GM21360 (cell line): ENCODE data around the gene SCCPDH.
"Not testable (repeated sequence)": the region's sequence is repeated elsewhere in the genome, so short reads cannot be mapped to it uniquely, and the experiment has no call there.

Experiments used
- ATAC-seq: cut with Tn5 transposase; IDR thresholded peaks from one replicate; pipeline ENCODE4 v1.9.1; 2021; ENCODE audit warnings: mild to moderate bottlenecking, moderate library complexity; ENCODE audit not compliant: unreplicated experiment

Gene SCCPDH

GRCh38 chr1:246797597-246797996, 73.4 kb downstream of the SCCPDH start:
- no peak for ATAC-seq

DNA sequence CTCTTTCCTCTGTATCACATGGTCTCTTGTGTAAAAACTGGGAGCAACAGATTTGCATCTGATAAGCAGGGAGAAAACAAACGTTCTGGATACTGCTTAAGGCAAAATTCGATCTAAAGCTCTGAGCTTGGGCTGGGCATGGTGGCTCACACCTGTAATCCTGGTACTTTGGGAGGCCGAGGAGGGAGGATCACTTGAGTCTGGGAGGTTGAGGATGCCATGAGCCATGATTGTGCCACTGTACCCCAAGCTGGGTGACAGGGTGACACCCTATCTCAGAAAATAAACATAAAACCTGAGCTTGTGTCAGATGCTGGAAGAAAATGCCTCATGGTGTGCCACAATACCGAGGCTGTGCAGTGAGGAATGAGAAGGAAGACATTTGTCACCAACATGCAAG, 73.9 kb downstream of the SCCPDH start:
- ATAC-seq: no peak

DNA sequence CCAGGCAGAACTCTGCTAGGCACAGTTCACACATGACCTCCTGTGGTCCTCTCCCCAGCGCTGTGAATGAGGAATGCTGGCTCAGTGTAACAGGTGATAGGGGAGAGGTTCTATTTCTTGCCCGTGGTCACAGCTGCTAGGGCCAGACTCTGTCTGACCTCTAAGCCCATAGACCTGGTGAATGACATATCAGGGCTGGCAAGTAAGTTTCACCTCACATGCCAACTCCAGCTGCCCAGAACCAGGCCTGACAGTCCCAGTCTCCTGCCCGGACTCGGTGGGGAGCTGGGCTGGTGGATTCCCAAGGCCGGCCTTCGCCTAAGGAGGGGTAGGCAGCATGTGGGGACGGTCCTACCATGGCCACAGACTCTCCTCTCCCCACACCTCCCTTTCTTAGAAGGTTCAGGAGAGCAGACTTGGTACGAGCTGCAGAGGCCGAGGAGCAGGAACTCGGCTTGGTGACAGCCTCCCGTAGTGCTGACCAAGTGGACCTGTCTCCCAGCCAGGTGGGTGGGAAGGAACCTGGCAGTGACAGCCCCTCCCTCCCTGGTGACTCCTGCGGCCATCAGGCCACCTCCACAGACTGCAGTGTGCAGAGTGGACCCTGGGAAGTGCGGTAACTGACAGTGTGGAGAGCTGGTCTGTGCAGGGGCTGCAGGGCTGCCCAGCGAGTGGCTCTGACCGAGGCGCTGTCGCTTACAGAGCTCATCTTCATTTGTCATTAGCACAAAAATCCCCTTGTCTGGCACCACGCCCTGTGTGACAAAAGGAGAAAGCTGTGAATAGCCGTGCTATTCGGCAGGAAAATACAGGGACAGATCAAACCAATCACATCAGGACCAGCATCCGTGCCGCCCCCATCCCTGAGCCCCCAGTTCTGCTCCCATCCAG, 74.6 kb downstream of the SCCPDH start:
- no peak for ATAC-seq

DNA sequence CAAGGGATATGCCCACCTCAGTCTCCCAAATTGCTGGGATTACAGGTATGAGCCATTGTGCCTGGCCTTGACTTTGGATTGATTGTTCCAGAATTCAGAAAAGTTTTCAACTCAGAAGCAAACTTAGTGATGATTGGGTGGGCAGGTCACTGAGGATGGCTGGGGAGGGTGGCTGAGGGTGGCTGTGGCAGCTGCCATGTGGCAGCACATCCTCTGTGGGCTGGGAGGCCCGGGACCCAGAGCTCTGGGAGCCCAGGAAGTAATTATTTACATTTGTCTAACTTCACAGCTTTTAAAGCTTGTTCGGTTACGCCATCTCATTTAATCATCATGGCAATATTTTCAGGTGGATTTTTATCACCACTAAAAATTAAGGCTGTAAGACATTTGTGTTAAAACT, 76.1 kb downstream of the SCCPDH start:
- no peak for ATAC-seq

DNA sequence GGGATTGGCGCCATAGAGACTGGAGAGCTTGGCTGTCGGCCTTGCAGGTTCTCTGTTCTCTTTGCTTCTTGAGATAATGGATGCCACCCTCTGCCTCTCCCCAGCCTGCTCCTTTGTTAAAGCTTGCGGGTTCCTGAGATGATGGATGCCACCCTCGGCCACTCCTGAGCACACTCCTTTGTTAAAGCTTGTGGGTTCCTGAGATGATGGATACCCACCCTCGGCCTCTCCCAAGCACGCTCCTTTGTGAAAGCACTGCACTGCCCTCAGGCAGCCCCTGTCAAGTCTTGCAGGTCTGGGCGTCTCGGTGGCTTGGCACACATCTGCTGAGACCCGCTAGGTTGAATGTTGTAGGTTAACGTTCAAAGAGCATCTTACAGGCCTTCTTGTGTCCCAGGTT, 76.5 kb downstream of the SCCPDH start:
- ATAC-seq: no peak

- ATAC-seq: no peak
Measured at GRCh38 chr1:246801241-246802020, 77.2 kb downstream of the SCCPDH start.

GRCh38 chr1:246803373-246803772, 79.2 kb downstream of the SCCPDH start:
- no peak for ATAC-seq

GRCh38 chr1:246803883-246804282, 79.7 kb downstream of the SCCPDH start:
- no peak for ATAC-seq

- no peak for ATAC-seq
Measured at GRCh38 chr1:246805135-246805716, 81.0 kb downstream of the SCCPDH start.

- ATAC-seq: no peak
Measured at GRCh38 chr1:246809473-246809872, 85.3 kb downstream of the SCCPDH start.

GRCh38 chr1:246811985-246812384, 87.8 kb downstream of the SCCPDH start:
- ATAC-seq: no peak

GRCh38 chr1:246813325-246813724, 89.1 kb downstream of the SCCPDH start:
- ATAC-seq: not testable (repeated sequence)

DNA sequence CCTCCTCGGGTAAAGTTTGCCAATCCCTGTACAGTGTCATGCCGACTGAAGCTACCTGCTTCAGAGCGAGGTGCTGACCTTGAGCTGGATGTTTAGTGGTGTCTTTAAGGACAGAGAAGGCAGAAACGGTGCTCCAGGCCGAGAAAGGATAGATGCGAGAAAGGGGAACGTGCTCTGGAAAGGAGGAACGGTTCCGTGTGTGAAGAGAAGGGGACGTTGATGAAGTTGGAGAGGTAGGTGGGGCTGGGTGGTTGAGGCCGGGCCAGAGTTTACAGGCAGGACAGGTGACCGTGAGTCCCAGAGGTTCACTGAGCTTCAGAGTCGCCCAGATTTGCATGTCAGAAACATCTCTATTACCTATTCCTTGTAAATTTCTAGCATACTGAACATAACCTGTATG, 90.7 kb downstream of the SCCPDH start:
- ATAC-seq: no peak

DNA sequence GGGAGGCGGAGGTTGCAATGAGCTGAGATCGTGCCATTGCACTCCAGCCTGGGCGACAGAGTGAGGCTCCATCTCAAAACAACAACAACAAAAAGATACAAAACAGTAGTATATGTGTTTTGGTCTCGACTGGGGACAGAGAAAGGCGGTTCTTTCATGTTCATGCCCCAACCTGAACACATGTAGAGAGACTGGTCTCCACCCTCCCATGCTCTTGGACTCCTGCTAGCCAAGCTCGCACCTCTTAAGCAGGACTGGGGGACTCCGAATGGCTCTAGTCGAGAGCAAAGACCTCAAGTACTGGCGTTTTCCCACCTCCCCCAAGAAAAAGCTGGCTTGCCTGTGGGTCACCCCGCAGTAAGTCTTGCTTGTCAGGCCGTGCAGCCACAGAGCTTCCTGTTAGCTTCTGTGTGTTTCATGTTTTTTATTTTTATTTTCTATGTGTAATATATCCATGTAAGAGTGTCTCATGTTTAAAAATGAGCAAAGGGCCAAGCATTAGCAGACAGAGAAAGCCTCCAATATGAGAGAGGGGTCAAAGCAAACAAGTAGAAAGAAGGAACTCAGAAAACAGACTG, 91.6 kb downstream of the SCCPDH start:
- no peak for ATAC-seq
